HG03060 (cell line): ENCODE results near the gene SRRT.
"Not testable (repeated sequence)": the region's sequence is repeated elsewhere in the genome, so short reads cannot be mapped to it uniquely, and the experiment has no call there.

Source experiments
- ATAC-seq: cut with Tn5 transposase; IDR thresholded peaks from one replicate; pipeline ENCODE4 v1.9.1; 2021; ENCODE audit warnings: low read depth, moderate number of reproducible peaks; ENCODE audit not compliant: unreplicated experiment

SRRT gene

GRCh38 chr7:100921039-100921438, 46.1 kb downstream of the SRRT start:
- no peak for ATAC-seq

DNA sequence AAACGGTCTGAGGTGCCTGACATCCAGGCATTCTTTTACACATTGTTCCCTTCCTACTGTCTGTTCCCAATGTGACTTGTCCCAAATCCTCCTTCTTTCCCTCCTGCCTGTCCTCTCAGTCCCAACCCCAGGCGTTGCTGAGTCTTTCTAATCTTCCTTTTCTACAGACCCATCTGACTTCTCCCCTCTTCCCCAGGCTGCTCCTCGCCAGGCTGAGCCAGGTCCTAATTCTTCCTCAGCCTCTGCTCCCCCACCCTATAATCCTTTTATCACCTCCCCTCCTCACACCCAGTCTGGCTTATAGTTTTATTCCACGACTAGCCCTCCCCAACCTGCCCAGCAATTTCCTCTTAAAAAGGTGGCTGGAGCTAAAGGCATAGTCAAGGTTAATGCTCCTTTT, 48.7 kb downstream of the SRRT start:
- ATAC-seq = not testable (repeated sequence)

- no peak for ATAC-seq
Observed at GRCh38 chr7:100929808-100930174, 54.9 kb downstream of the SRRT start.

- ATAC-seq = no peak
Observed at GRCh38 chr7:100933734-100934133, 58.8 kb downstream of the SRRT start.

- ATAC-seq = not testable (repeated sequence)
Observed at GRCh38 chr7:100935381-100935780, 60.5 kb downstream of the SRRT start.

DNA sequence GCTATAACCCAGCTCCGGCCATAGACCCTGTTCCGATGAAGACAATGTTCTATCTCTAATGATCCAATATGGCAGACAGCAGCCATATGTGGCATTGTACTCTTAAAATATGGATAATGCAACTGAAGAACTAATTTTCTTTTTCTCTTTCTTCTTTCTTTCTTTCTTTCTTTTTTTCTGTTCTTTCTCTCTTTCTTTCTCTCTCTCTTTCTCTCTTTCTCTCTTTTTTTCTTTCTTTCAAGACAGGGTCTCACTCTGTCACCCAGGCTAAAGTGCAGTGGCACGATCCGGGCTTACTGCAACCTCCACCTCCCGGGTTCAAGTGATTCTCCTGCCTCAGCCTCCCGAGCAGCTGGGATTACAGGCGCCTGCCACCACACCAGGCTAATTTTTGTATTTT, 61.3 kb downstream of the SRRT start:
- not testable (repeated sequence) for ATAC-seq
